ENCODE measurements around the gene VOPP1.

DNA sequence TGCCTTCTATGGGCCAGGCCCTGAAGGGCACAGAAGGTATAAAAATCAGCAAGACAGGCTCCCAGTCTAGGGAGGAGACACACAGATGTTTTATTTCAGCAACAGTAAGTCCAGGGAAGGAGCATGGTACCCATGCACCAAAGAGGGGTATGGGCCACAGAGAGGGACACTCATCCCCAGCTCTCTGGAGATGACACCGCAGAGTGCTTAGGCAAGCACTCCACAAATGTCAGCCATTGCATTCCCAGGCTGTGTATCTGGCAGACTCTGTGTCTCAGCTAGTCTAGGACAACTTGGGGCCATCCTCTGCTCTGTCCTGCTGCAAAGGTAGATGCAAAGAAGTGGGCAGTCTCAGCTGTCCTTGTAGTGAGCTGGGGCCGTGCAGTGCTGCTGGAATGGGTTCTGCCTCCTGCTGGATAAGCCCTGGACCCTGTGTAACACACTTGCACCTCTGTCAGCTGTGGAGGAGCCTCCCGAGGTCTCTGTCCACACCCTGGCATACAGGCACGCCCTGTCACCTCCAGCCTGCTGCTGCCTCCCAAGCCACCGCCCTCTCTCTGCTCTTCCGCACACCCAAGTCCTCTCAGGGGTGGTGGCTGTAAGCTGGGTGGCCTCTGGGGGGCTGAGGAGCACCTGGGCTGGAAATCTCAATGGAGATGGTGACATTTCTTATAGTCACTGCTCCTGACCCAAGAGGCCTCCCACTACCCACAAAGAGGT is 57.6 kb downstream of the VOPP1 start:
- no peak for TF ChIP-seq CTCF (IDR thresholded peaks at IDR 0.05)
- no peak for TF ChIP-seq EP300 (IDR thresholded peaks at IDR 0.05)

Data from suprapubic skin (tissue), 3 donors.